GM23338 (cell line): ENCODE results near the gene PLPP6. TPM values are rescaled to one million over a fixed set of nuclear protein-coding genes. Genes with fewer than 3 reads are reported as not detected.

Experiments used
- ATAC-seq: fragments of 200-7000 bp; cut with Tn5 transposase; 3 replicates; pipeline ENCODE4 v1.9.1; 2020
- DNase-seq: peaks from one replicate; pipeline ENCODE4 v3.0.0-alpha.2; 2015; ENCODE audit warnings: low spot score
- H2AFZ ChIP-seq: fragments of 200-600 bp; sonication (generic); 2 replicates; pipeline ENCODE4 v1.8.0; 2016; ENCODE audit warnings: antibody characterized with exemption, mild to moderate bottlenecking, moderate library complexity
- H3F3A ChIP-seq: fragments of 200-600 bp; sonication (generic); replicated peaks from 2 replicates; pipeline ENCODE4 v1.8.0; 2017; ENCODE audit warnings: antibody characterized with exemption, mixed run types, low read depth
- H3K27ac ChIP-seq: fragments of 200-600 bp; sonication (generic); 2 replicates; pipeline ENCODE4 v1.6.1; 2016; ENCODE audit warnings: low read depth
- H3K27me3 ChIP-seq: fragments of 200-600 bp; sonication (generic); 2 replicates; pipeline ENCODE4 v1.8.0; 2016; ENCODE audit warnings: mild to moderate bottlenecking, mixed run types, moderate library complexity; ENCODE audit not compliant: insufficient read depth
- H3K36me3 ChIP-seq: fragments of 200-600 bp; sonication (generic); 2 replicates; pipeline ENCODE4 v1.8.0; 2016; ENCODE audit warnings: mild to moderate bottlenecking; ENCODE audit not compliant: insufficient read depth
- H3K4me1 ChIP-seq: fragments of 200-600 bp; sonication (generic); 2 replicates; pipeline ENCODE4 v1.8.0; 2016; ENCODE audit warnings: mild to moderate bottlenecking, moderate library complexity; ENCODE audit not compliant: insufficient read depth
- H3K4me2 ChIP-seq: fragments of 200-600 bp; sonication (generic); 2 replicates; pipeline ENCODE4 v1.7.1; 2017; ENCODE audit warnings: mixed run types
- H3K4me3 ChIP-seq: fragments of 200-600 bp; sonication (generic); 2 replicates; pipeline ENCODE4 v1.6.1; 2016; ENCODE audit warnings: mixed run types
- H3K79me2 ChIP-seq: fragments of 200-600 bp; sonication (generic); replicated peaks from 2 replicates; pipeline ENCODE4 v1.8.0; 2017; ENCODE audit warnings: mild to moderate bottlenecking; ENCODE audit not compliant: insufficient read depth
- H3K9me2 ChIP-seq: fragments of 200-600 bp; sonication (generic); 2 replicates; pipeline ENCODE4 v1.8.0; 2017; ENCODE audit not compliant: insufficient read depth
- H4K20me1 ChIP-seq: fragments of 200-600 bp; sonication (generic); replicated peaks from 2 replicates; pipeline ENCODE4 v1.8.0; 2017; ENCODE audit warnings: mild to moderate bottlenecking; ENCODE audit not compliant: insufficient read depth
- H3K27ac Mint-ChIP-seq: 2 replicates; pipeline ENCODE4 v1.8.0; 2020; ENCODE audit warnings: inconsistent platforms, mild to moderate bottlenecking, moderate library complexity, mixed read lengths
- H3K27me3 Mint-ChIP-seq: 3 replicates; pipeline ENCODE4 v1.8.0; 2022; ENCODE audit warnings: low read depth, mild to moderate bottlenecking, moderate library complexity, mixed read lengths, inconsistent platforms; ENCODE audit not compliant: insufficient read depth, poor library complexity
- H3K36me3 Mint-ChIP-seq: 3 replicates; pipeline ENCODE4 v1.8.0; 2021; ENCODE audit warnings: low read depth, mild to moderate bottlenecking, inconsistent platforms, moderate library complexity, mixed read lengths
- H3K4me1 Mint-ChIP-seq: 3 replicates; pipeline ENCODE4 v1.8.0; 2020; ENCODE audit warnings: mild to moderate bottlenecking, inconsistent platforms, mixed read lengths
- H3K4me3 Mint-ChIP-seq: 3 replicates; pipeline ENCODE4 v1.8.0; 2021; ENCODE audit warnings: moderate library complexity, mild to moderate bottlenecking, inconsistent platforms, mixed read lengths
- H3K9me3 Mint-ChIP-seq: 3 replicates; pipeline ENCODE4 v1.8.0; 2020; ENCODE audit warnings: moderate library complexity, mild to moderate bottlenecking, inconsistent platforms, mixed read lengths
- CREB1 ChIP-seq: fragments of 250-450 bp; sonication (Bioruptor Pico); IDR thresholded peaks from 2 replicates; pipeline ENCODE4 v1.5.0; 2020; ENCODE audit warnings: low read depth, mild to moderate bottlenecking, moderate library complexity
- CTCF ChIP-seq, 2 experiments: fragments of 200-600 bp in 1 of 2; sonication (generic) in 1 of 2; conservative IDR thresholded peaks; 2 replicates each; pipeline versions ENCODE4 v1.5.1 to v1.6.1; 2016 to 2017; ENCODE audit warnings: antibody characterized with exemption in 2 of 2, low read depth in 2 of 2, mild to moderate bottlenecking in 2 of 2, moderate library complexity in 1 of 2
- ETS1 ChIP-seq: IDR thresholded peaks from 2 replicates; pipeline ENCODE4 v1.6.1; 2016; ENCODE audit warnings: antibody characterized with exemption
- EZH2 ChIP-seq: fragments of 200-600 bp; sonication (generic); IDR thresholded peaks from one replicate; pipeline ENCODE4 v1.8.0; 2017; ENCODE audit warnings: antibody characterized with exemption, mild to moderate bottlenecking, low read depth; ENCODE audit not compliant: unreplicated experiment
- EZH2phosphoT487 ChIP-seq: fragments of 200-600 bp; sonication (generic); IDR thresholded peaks from one replicate; pipeline ENCODE4 v1.8.1; 2018; ENCODE audit warnings: antibody characterized with exemption; ENCODE audit not compliant: unreplicated experiment
- JUNB ChIP-seq: IDR thresholded peaks from one replicate; pipeline ENCODE4 v1.6.1; 2016; ENCODE audit warnings: antibody characterized with exemption; ENCODE audit not compliant: unreplicated experiment
- NANOG ChIP-seq: IDR thresholded peaks from 2 replicates; pipeline ENCODE4 v1.6.1; 2016; ENCODE audit warnings: antibody characterized with exemption, borderline replicate concordance
- POLR2AphosphoS5 ChIP-seq: IDR thresholded peaks from 2 replicates; pipeline ENCODE4 v1.6.1; 2016; ENCODE audit warnings: antibody characterized with exemption, low read depth
- REST ChIP-seq: IDR thresholded peaks from one replicate; pipeline ENCODE4 v1.6.1; 2018; ENCODE audit warnings: antibody characterized with exemption; ENCODE audit not compliant: unreplicated experiment
- ZNF331 ChIP-seq: fragments of 250-450 bp; sonication (Bioruptor Pico); IDR thresholded peaks from 2 replicates; pipeline ENCODE4 v1.5.0; 2020; ENCODE audit warnings: low read depth, mild to moderate bottlenecking, moderate library complexity
- ZNF462 ChIP-seq: fragments of 250-450 bp; sonication (Bioruptor Pico); IDR thresholded peaks from 2 replicates; pipeline ENCODE4 v1.5.0; 2020; ENCODE audit warnings: mild to moderate bottlenecking, moderate library complexity
- polyA plus RNA-seq: library from polyadenylated mRNA; unstranded; fragments of >200 nt; fragmentation: Nextera tagmentation; extraction: Ambion mirVana; gene quantifications from 2 replicates; pipeline ENCODE4 v1.2.1, GENCODE V29; 2016
- total RNA-seq: library from RNA; depleted of rRNA; stranded (reverse); fragments of >200 nt; shearing (Covaris generic); gene quantifications from 2 replicates; pipeline ENCODE4 v1.2.3, GENCODE V29; 2014

Gene PLPP6
- total and polyA plus RNA-seq, 2 experiments from 2014 or later: 6.3 to 13.2 TPM

- Mint-ChIP-seq H3K36me3 (peaks cover 17% of the 10 kb centered on the region; the same call in 2 of the 3 replicates), H3K4me1 (peaks cover 2% of the 10 kb centered on the region; the same call in 2 of the 3 replicates), H3K4me3 (no peak overlapping the region), H3K9me3 (no peaks in the 10 kb centered on the region), H3K27me3 (peaks cover 2% of the 10 kb centered on the region), H3K27ac (0 out of 2 replicates have a peak overlapping the region, but pooled peaks have one; percentile 21)
- Histone ChIP-seq H3K79me2 (peaks cover 44% of the 10 kb centered on the region), H3K4me3 (no peak overlapping the region), H3K4me2 (no peak overlapping the region), H3K27ac (peak overlapping the region; percentile 62), H2AFZ (no peak overlapping the region), H3K36me3 (peaks cover 4% of the 10 kb centered on the region; the same call in 1 of the 2 replicates), H3K27me3 (no peaks in the 10 kb centered on the region), H3K9me2 (no peaks in the 10 kb centered on the region), H3K4me1 (peaks cover 4% of the 10 kb centered on the region; the same call in 1 of the 2 replicates), H3F3A (no peaks in the 10 kb centered on the region), H4K20me1 (peaks cover 16% of the 10 kb centered on the region)
- TF ChIP-seq EZH2phosphoT487 (no peak), CREB1 (CRISPR knock-in tag) (no peak), ZNF331 (CRISPR knock-in tag) (no peak), ETS1 (no peak), REST (no peak), EZH2 (no peak), NANOG (no peak), ZNF462 (CRISPR knock-in tag) (no peak), CTCF (conservative IDR thresholded peaks at IDR 0.05; ENCODE audit: low read depth in 2 of 2) (no peak), POLR2AphosphoS5 (no peak), JUNB (no peak)
- DNase-seq (no peak), ATAC-seq (no peak)
Measured at GRCh38 chr9:4690144-4690543, 28.1 kb downstream of the PLPP6 start.
